Measurements from ENCODE around the gene DLD. TPM values are rescaled to one million over a fixed set of nuclear protein-coding genes. Genes with fewer than 3 reads are reported as not detected.

The DLD gene
- total and polyA plus RNA-seq, 9 of the 15 experiments (the other 6 are each of a cell fraction or from before 2014, with no cell fraction given): 130 to 639 (median 247) TPM

- peak; percentile 44; the same call in 1 of the 2 replicates for TF ChIP-seq ATF3 (IDR thresholded peaks at IDR 0.05)
- no peak for TF ChIP-seq ATF3 (CRISPR knock-in tag; conservative IDR thresholded peaks at IDR 0.05)
- TF ChIP-seq NFXL1 (CRISPR knock-in tag; IDR thresholded peaks at IDR 0.05): no peak
These were observed 22.9 kb downstream of the DLD start (continued) for GRCh38 chr7:107913851-107914250.

GRCh38 chr7:107914831-107915230 lies 23.8 kb downstream of the DLD start:
- Histone ChIP-seq H3K4me2 (ENCODE audit: insufficient read depth, low read length) (no peak overlapping the region), H3K79me2 (ENCODE audit: control insufficient read depth, insufficient read depth, low read length) (peaks cover 40% of the 10 kb centered on the region), H3K27me3 (ENCODE audit: control insufficient read depth in 2 of 2, insufficient read depth in 2 of 2, low read length in 2 of 2) (no peaks in the 10 kb centered on the region), H3K4me3 (no peak overlapping the region), H3K9me1 (ENCODE audit: control insufficient read depth, insufficient read depth, low read length) (no peaks in the 10 kb centered on the region), H3K27ac (ENCODE audit: extremely low read depth, low read depth, low read length) (no peak overlapping the region), H2AFZ (ENCODE audit: low read depth, low read length) (no peak overlapping the region), H3K4me1 (replicated peaks in 1 of 2; ENCODE audit: control insufficient read depth in 2 of 2, insufficient read depth in 2 of 2, low read length in 2 of 2) (no peaks in the 10 kb centered on the region), H3K9me3 (replicated peaks; ENCODE audit: control insufficient read depth, insufficient read depth, low read depth, low read length) (no peaks in the 10 kb centered on the region), H3K36me3 (ENCODE audit: control insufficient read depth, insufficient read depth, low read length) (peaks cover 97% of the 10 kb centered on the region), H3K9ac (ENCODE audit: insufficient read depth in 1 of 2, low read depth in 2 of 2, low read length in 2 of 2) (no peak overlapping the region), H4K20me1 (replicated peaks; ENCODE audit: control insufficient read depth, insufficient read depth, low read length) (no peaks in the 10 kb centered on the region)
- no TSS peak for BruUV-seq (replicated peaks)
- intact Hi-C loops (cut with micrococcal nuclease): loop anchor here (5.0 to 10.0 kb wide), 2 partner anchors 60 to 102 kb away; no protein-coding TSS in a partner anchor
- TF ChIP-seq ZNF512 (tag; IDR thresholded peaks at IDR 0.05) (0 out of 2 replicates have a peak, but pooled peaks have one; percentile 2), ZBTB12 (CRISPR knock-in tag; IDR thresholded peaks at IDR 0.05) (no peak)
- WGBS (ENCODE audit: insufficient coverage, low coverage, missing lambda C conversion rate): 58% methylated on average over 1 of the region's 1 CpG
- in situ Hi-C loops (cut with MboI): no loop called here
- ATAC-seq (no peak), DNase-seq (ENCODE audit: extremely low read depth in 1 of 4, low spot score in 3 of 4) (no peak), FAIRE-seq (no peak)
- CTCF ChIA-PET (ENCODE audit: low intra/inter-chr PET ratio): no interaction called here
- POLR2A ChIA-PET: no interaction called here
